ENCODE measurements around the gene TNPO3. TPM values are rescaled to one million over a fixed set of nuclear protein-coding genes. Genes with fewer than 3 reads are reported as not detected.
"Not testable (repeated sequence)": the region's sequence is repeated elsewhere in the genome, so short reads cannot be mapped to it uniquely, and the experiment has no call there.

Gene TNPO3
- total and polyA plus RNA-seq, 2 experiments from 2014 or later: 21.8 to 31.1 TPM

DNA sequence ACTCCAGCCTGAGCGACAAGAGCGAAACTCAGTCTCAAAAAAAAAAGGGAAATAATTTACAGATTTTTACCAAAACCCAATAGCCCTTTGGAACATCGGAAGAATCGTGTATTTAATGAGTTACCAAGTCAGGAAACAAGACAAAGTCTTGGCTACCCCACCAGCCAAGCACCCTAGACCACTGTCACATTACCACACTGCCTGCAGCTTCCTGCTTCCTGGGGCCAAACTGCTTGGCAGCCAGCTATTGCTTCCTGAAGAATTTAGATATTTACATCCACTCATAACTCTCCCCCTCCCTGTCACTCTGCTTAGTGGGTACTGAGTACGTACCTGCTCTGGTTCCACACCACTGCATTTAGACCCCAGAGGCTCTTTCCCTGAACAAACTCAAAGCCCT, 14.1 kb upstream of the TNPO3 start:
- no peak for DNase-seq (ENCODE audit: low read depth in 1 of 2, low spot score in 1 of 2)
- Histone ChIP-seq H3K9me3 (ENCODE audit: low read depth) (no peaks in the 10 kb centered on the region), H3K36me3 (no peaks in the 10 kb centered on the region), H3K27me3 (peaks cover 4% of the 10 kb centered on the region), H3K4me3 (no peak overlapping the region), H3K27ac (no peak overlapping the region), H3K4me1 (ENCODE audit: low read depth) (no peaks in the 10 kb centered on the region)
- TF ChIP-seq, protein P1, sequence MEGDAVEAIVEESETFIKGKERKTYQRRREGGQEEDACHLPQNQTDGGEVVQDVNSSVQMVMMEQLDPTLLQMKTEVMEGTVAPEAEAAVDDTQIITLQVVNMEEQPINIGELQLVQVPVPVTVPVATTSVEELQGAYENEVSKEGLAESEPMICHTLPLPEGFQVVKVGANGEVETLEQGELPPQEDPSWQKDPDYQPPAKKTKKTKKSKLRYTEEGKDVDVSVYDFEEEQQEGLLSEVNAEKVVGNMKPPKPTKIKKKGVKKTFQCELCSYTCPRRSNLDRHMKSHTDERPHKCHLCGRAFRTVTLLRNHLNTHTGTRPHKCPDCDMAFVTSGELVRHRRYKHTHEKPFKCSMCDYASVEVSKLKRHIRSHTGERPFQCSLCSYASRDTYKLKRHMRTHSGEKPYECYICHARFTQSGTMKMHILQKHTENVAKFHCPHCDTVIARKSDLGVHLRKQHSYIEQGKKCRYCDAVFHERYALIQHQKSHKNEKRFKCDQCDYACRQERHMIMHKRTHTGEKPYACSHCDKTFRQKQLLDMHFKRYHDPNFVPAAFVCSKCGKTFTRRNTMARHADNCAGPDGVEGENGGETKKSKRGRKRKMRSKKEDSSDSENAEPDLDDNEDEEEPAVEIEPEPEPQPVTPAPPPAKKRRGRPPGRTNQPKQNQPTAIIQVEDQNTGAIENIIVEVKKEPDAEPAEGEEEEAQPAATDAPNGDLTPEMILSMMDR (IDR thresholded peaks at IDR 0.05; ENCODE audit: low read depth, low read length): no peak

DNA sequence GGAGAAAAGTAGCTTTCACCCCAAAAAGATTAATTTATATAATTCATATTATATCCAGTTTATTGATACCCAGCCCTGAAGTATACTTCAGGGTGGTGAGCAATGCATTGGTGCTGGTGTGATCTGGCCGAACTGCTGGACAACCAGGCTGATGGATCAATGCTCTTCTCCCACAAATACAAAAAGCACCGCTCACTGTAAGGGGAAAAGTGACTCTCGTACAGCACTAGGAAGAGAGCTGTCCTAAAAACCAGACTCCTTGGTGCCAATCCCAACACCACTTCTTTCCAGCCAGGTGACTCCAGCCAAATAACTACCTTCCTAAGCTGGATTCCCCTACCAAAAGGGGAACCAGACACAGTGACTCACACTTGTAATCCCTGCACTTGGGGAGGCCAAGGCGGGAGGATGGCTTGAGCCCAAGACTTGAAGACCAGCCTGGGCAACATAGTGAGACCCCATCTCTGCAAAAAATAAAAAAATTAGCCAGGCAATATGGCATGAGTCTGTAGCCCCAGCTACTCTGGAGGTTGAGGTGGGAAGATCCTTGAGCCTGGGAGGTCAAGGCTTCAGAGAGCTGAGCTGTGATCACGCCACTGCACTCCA, 13.1 kb upstream of the TNPO3 start:
- TF ChIP-seq, protein P1 (IDR thresholded peaks at IDR 0.05; ENCODE audit: low read depth, low read length): no peak
- Histone ChIP-seq H3K4me3 (no peak overlapping the region), H3K27me3 (peaks cover 4% of the 10 kb centered on the region), H3K4me1 (ENCODE audit: low read depth) (no peaks in the 10 kb centered on the region), H3K27ac (no peak overlapping the region), H3K36me3 (no peaks in the 10 kb centered on the region), H3K9me3 (ENCODE audit: low read depth) (no peaks in the 10 kb centered on the region)
- DNase-seq (ENCODE audit: low read depth in 1 of 2, low spot score in 1 of 2): no peak

DNA sequence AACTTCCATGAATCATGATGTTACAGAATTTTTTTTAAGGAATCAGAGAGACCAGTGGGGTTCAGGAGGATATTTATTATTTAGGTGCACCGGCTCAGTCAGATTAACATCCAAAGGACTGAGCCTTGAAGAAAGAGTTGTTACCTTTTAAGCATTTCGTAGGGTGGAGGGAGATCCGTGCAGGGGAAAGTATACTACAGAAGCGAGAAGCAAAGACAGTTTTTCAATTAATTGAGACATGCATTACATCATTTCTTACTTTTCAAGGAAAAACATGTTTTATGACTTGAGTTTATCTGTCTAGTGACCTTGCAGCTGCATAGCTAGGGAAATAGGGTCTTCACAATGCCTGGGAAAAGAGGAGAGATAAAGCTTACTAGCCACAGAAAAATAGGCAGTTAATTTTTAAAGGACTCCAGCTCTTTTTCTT, 12.2 kb upstream of the TNPO3 start:
- DNase-seq (ENCODE audit: low read depth in 1 of 2, low spot score in 1 of 2); H3K27me3 ChIP-seq; H3K36me3 ChIP-seq; H3K9me3 ChIP-seq (ENCODE audit: low read depth); H3K27ac ChIP-seq; H3K4me3 ChIP-seq; H3K4me1 ChIP-seq (ENCODE audit: low read depth): not testable (repeated sequence)

DNA sequence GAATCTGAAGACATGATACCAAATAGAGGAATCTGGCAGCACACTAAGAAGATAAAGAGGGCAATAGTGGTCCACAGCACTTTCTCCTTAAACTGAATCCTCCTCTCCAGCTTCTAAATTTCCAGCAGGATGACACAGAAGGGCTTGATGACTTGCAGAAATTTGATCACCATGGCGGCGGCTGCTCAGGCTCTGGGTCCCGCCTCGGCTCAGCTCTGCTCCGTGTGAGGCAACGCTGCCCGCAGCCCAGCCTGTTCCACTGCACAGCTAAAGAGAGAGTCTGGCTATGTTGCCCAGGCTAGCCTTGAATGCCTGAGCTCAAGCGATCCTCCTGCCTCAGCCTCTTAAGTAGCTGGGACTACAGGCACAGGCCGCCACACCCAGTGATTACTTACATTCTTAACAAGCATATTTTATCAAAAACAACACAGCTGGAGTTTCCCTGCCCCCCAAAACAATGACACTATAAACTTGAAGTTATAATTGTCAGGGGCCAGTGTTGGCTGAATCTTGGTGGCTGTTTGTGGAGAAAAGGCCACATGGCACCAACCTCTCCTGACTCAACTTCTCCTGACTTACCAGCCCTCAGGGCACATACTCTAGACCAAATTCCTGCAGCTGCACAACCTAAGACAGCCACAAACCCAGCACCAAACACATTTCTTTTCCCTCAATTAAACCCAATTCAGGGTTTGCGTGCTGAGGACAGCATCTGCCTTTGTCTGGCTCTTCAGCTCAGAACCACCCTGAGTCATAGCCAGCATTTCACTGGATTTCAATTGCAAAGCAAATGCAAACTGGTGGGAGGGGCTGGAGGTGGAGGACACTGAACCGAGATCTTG, 11.6 kb upstream of the TNPO3 start:
- Histone ChIP-seq H3K4me1 (ENCODE audit: low read depth) (no peaks in the 10 kb centered on the region), H3K27me3 (peaks cover 4% of the 10 kb centered on the region), H3K4me3 (no peak overlapping the region), H3K9me3 (ENCODE audit: low read depth) (no peaks in the 10 kb centered on the region), H3K36me3 (no peaks in the 10 kb centered on the region), H3K27ac (no peak overlapping the region)
- peak in 1 of 2 donors; percentile 73 for DNase-seq (ENCODE audit: low read depth in 1 of 2, low spot score in 1 of 2)
- TF ChIP-seq, protein P1 (IDR thresholded peaks at IDR 0.05; ENCODE audit: low read depth, low read length): no peak

DNA sequence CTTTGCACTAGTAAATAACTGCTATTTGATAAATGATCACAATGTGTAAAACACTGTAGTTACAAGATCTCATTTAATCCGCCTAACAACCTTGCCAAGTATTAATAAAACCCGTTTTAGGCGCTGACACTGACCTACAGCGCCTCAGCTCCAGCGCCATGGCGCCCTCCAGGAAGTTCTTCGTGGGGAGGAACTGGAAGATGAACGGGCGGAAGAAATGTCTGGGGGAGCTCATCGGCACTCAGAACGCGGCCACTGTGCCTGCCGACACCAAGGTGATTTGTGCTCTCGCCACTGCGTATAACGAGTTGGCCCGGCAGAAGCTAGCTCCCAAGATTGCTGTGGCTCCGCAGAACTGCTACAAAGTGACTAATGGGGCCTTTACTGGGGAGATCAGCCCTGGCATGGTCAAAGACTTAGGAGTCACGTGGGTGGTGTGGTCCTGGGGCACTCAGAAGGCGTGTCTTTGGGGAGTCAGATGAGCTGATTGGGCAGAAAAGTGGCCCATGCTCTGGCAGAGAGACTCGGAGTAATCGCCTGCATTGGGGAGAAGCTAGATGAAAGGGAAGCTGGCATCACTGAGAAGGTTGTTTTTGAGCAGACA, 1.1 kb upstream of the TNPO3 start:
- Histone ChIP-seq H3K27me3 (no peaks in the 10 kb centered on the region), H3K4me3 (no peak overlapping the region), H3K36me3 (no peaks in the 10 kb centered on the region), H3K4me1 (ENCODE audit: low read depth) (peaks cover 7% of the 10 kb centered on the region), H3K27ac (no peak overlapping the region), H3K9me3 (ENCODE audit: low read depth) (no peaks in the 10 kb centered on the region)
- TF ChIP-seq, protein P1 (IDR thresholded peaks at IDR 0.05; ENCODE audit: low read depth, low read length): no peak
- peak in 1 of 2 donors; percentile 15 for DNase-seq (ENCODE audit: low read depth in 1 of 2, low spot score in 1 of 2)

Measured in cardiac muscle cell (in vitro differentiated cells and primary cell).